Keratinocyte (primary cell): Measurements from ENCODE around the gene EFCAB8. TPM values are rescaled to one million over a fixed set of nuclear protein-coding genes. Genes with fewer than 3 reads are reported as not detected.

ENCODE experiments used
- DNase-seq: peaks from one replicate; pipeline ENCODE4 v3.0.0-alpha.2; 2011; ENCODE audit warnings: low read depth, missing footprints, low spot score
- FAIRE-seq: peaks from 2 replicates; lab custom pipeline; 2011; peaks lifted over from hg19 to GRCh38; lab: Jason Lieb, UNC
- H2AFZ ChIP-seq: 2 replicates; pipeline ENCODE4 v1.6.0; 2012; ENCODE audit warnings: low read length, control low read depth, inconsistent platforms; ENCODE audit not compliant: control insufficient read depth
- H3K27ac ChIP-seq: 2 replicates; pipeline ENCODE4 v1.5.1; 2011; ENCODE audit warnings: low read length; ENCODE audit not compliant: control insufficient read depth, insufficient read depth
- H3K27me3 ChIP-seq: 3 replicates; pipeline ENCODE4 v1.6.0; 2011; ENCODE audit warnings: low read length; ENCODE audit not compliant: control insufficient read depth, insufficient read depth; ENCODE audit errors: extremely low read depth
- H3K36me3 ChIP-seq, 2 experiments: 2 replicates in 1 of 2; 3 replicates in 1 of 2; pipeline ENCODE4 v1.5.1; 2011; ENCODE audit warnings: low read length in 2 of 2, mild to moderate bottlenecking in 1 of 2; ENCODE audit not compliant: control insufficient read depth in 2 of 2, insufficient read depth in 2 of 2; ENCODE audit errors: extremely low read depth in 1 of 2
- H3K4me1 ChIP-seq: 3 replicates; pipeline ENCODE4 v1.5.1; 2011; ENCODE audit warnings: low read length; ENCODE audit not compliant: control insufficient read depth, insufficient read depth; ENCODE audit errors: extremely low read depth
- H3K4me2 ChIP-seq: 3 replicates; pipeline ENCODE4 v1.6.0; 2011; ENCODE audit warnings: low read depth, low read length; ENCODE audit not compliant: control insufficient read depth, insufficient read depth; ENCODE audit errors: extremely low read depth
- H3K4me3 ChIP-seq, 3 experiments: fragments of 200-600 bp in 1 of 3; sonication (generic) in 1 of 3; 2 replicates in 2 of 3; 3 replicates in 1 of 3; pipeline ENCODE4 v1.5.1; 2011 to 2016; ENCODE audit warnings: low read length in 3 of 3, mild to moderate bottlenecking in 3 of 3, control low read depth in 2 of 3, inconsistent platforms in 1 of 3, low read depth in 1 of 3, mixed read lengths in 1 of 3, mixed run types in 1 of 3, moderate library complexity in 1 of 3; ENCODE audit not compliant: control insufficient read depth in 2 of 3, insufficient read depth in 2 of 3; ENCODE audit errors: extremely low read depth in 1 of 3
- H3K79me2 ChIP-seq: 2 replicates; pipeline ENCODE4 v1.6.0; 2012; ENCODE audit warnings: low read length; ENCODE audit not compliant: control insufficient read depth, insufficient read depth
- H3K9ac ChIP-seq: 3 replicates; pipeline ENCODE4 v1.6.0; 2011; ENCODE audit warnings: low read length; ENCODE audit not compliant: control insufficient read depth, insufficient read depth; ENCODE audit errors: extremely low read depth
- H3K9me1 ChIP-seq: 3 replicates; pipeline ENCODE4 v1.6.0; 2011; ENCODE audit warnings: low read length; ENCODE audit not compliant: control insufficient read depth, insufficient read depth; ENCODE audit errors: extremely low read depth
- H3K9me3 ChIP-seq: 2 replicates; pipeline ENCODE4 v1.5.1; 2012; ENCODE audit warnings: low read depth, low read length; ENCODE audit not compliant: control insufficient read depth
- H4K20me1 ChIP-seq: 3 replicates; pipeline ENCODE4 v1.6.0; 2011; ENCODE audit warnings: low read length; ENCODE audit not compliant: control insufficient read depth, insufficient read depth; ENCODE audit errors: extremely low read depth
- EZH2 ChIP-seq: IDR thresholded peaks from one replicate; pipeline ENCODE4 v1.6.1; 2012; ENCODE audit warnings: inconsistent platforms, mild to moderate bottlenecking, low read length, moderate library complexity
- dilution Hi-C: fragments of 300-500 bp; cut with MboI; formaldehyde crosslinking; loops from one replicate; pipeline ENCODE4 v1.7.0; 2020; ENCODE audit warnings: low sequenced_read_pairs; ENCODE audit not compliant: extremely low pct_ligation_motif_present
- polyA plus RNA-seq, 5 experiments: library from polyadenylated mRNA; depleted of rRNA in 3 of 5; stranded (reverse) in 3 of 5; stranded (forward) in 1 of 5; unstranded in 1 of 5; fragments of >200 nt; gene quantifications; 1 replicate in 1 of 5; 2 replicates in 3 of 5; 3 replicates in 1 of 5; pipeline versions ENCODE4 v1.2.1 to v1.2.3, GENCODE V29; 2011 to 2012; ENCODE audit warnings: missing spikeins in 2 of 5, low read depth in 1 of 5, low replicate concordance in 1 of 5
- TF ChIP-seq, protein P1 (sequence below), 3 experiments: IDR thresholded peaks in 1 of 3; conservative IDR thresholded peaks in 1 of 3; optimal IDR thresholded peaks in 1 of 3; 2 replicates in 2 of 3; 3 replicates in 1 of 3; pipeline versions ENCODE3 to v1.5.1; 2011; ENCODE audit warnings: low read length in 3 of 3, mild to moderate bottlenecking in 3 of 3, moderate library complexity in 2 of 3, control low read depth in 1 of 3, inconsistent platforms in 1 of 3; ENCODE audit not compliant: insufficient read depth in 2 of 3; ENCODE audit errors: extremely low read depth in 1 of 3

Gene EFCAB8
- polyA plus RNA-seq, 1 donor (not counting 4 experiments of a cell fraction or from before 2014, with no cell fraction given): 0.03 TPM

DNA sequence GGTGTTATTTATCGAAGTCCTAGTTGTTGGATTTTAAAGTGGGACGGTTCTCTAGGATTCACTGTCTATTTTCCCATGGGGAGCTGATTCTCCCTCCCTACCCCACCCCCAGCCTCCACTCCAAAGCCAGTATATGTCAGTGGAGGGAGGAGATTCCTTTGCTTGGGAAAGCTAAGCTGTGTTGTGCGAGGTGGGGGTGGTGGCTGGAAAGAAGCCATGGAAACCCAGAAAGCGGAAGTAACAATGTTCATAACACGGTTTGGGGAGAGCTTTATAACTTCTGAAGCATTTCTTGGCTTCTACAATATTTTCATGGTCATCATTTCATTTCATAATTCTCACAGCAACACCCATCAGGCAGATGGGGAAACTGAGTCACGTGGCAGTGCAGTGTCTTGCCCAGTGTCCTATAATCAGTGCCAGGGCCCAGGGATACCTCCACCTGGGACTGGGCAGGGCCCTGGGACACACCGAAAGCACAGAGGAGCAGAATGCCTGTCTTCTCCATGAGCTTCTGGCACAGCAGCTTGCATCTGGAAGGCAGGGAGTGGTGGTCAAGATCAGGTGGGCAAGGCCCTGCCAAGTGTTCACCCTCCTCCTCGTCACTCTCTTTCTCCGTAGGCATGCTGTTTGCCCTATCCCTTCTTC lies 141.0 kb downstream of the EFCAB8 start:
- Histone ChIP-seq H3K27ac (no peak overlapping the region), H3K79me2 (no peaks in the 10 kb centered on the region), H3K36me3 (no peaks in the 10 kb centered on the region), H3K27me3 (no peaks in the 10 kb centered on the region), H4K20me1 (no peaks in the 10 kb centered on the region), H3K4me2 (no peak overlapping the region), H3K9me1 (no peaks in the 10 kb centered on the region), H3K9me3 (no peaks in the 10 kb centered on the region), H3K4me1 (no peaks in the 10 kb centered on the region), H3K9ac (no peak overlapping the region), H2AFZ (no peak overlapping the region), H3K4me3 (no peak overlapping the region)
- FAIRE-seq (no peak), DNase-seq (no peak)
- no peak for TF ChIP-seq EZH2
- TF ChIP-seq, protein P1, sequence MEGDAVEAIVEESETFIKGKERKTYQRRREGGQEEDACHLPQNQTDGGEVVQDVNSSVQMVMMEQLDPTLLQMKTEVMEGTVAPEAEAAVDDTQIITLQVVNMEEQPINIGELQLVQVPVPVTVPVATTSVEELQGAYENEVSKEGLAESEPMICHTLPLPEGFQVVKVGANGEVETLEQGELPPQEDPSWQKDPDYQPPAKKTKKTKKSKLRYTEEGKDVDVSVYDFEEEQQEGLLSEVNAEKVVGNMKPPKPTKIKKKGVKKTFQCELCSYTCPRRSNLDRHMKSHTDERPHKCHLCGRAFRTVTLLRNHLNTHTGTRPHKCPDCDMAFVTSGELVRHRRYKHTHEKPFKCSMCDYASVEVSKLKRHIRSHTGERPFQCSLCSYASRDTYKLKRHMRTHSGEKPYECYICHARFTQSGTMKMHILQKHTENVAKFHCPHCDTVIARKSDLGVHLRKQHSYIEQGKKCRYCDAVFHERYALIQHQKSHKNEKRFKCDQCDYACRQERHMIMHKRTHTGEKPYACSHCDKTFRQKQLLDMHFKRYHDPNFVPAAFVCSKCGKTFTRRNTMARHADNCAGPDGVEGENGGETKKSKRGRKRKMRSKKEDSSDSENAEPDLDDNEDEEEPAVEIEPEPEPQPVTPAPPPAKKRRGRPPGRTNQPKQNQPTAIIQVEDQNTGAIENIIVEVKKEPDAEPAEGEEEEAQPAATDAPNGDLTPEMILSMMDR (optimal IDR thresholded peaks at IDR 0.05 in 1 of 3, IDR thresholded peaks at IDR 0.05 in 1 of 3, conservative IDR thresholded peaks at IDR 0.05 in 1 of 3; ENCODE audit: extremely low read depth in 1 of 3, insufficient read depth in 2 of 3, low read length in 3 of 3): no peak
- dilution Hi-C loops: no loop called here

- Histone ChIP-seq H4K20me1 (no peaks in the 10 kb centered on the region), H2AFZ (no peak overlapping the region), H3K4me3 (no peak overlapping the region), H3K4me2 (no peak overlapping the region), H3K9me1 (no peaks in the 10 kb centered on the region), H3K27ac (no peak overlapping the region), H3K9ac (no peak overlapping the region), H3K79me2 (no peaks in the 10 kb centered on the region), H3K36me3 (no peaks in the 10 kb centered on the region), H3K27me3 (no peaks in the 10 kb centered on the region), H3K4me1 (no peaks in the 10 kb centered on the region), H3K9me3 (no peaks in the 10 kb centered on the region)
- TF ChIP-seq, protein P1 (optimal IDR thresholded peaks at IDR 0.05 in 1 of 3, IDR thresholded peaks at IDR 0.05 in 1 of 3, conservative IDR thresholded peaks at IDR 0.05 in 1 of 3; ENCODE audit: extremely low read depth in 1 of 3, insufficient read depth in 2 of 3, low read length in 3 of 3): no peak
- no peak for TF ChIP-seq EZH2
- FAIRE-seq (no peak), DNase-seq (no peak)
- dilution Hi-C loops: no loop called here
Measured at GRCh38 chr20:33000802-33001466, 142.2 kb downstream of the EFCAB8 start.
